GM18499 (cell line): ENCODE measurements around the gene APOD.
"Not testable (repeated sequence)": the region's sequence is repeated elsewhere in the genome, so short reads cannot be mapped to it uniquely, and the experiment has no call there.

Experiments
- ATAC-seq: cut with Tn5 transposase; IDR thresholded peaks from one replicate; pipeline ENCODE4 v1.9.1; 2021; ENCODE audit warnings: moderate number of reproducible peaks; ENCODE audit not compliant: insufficient read depth, unreplicated experiment

APOD gene

DNA sequence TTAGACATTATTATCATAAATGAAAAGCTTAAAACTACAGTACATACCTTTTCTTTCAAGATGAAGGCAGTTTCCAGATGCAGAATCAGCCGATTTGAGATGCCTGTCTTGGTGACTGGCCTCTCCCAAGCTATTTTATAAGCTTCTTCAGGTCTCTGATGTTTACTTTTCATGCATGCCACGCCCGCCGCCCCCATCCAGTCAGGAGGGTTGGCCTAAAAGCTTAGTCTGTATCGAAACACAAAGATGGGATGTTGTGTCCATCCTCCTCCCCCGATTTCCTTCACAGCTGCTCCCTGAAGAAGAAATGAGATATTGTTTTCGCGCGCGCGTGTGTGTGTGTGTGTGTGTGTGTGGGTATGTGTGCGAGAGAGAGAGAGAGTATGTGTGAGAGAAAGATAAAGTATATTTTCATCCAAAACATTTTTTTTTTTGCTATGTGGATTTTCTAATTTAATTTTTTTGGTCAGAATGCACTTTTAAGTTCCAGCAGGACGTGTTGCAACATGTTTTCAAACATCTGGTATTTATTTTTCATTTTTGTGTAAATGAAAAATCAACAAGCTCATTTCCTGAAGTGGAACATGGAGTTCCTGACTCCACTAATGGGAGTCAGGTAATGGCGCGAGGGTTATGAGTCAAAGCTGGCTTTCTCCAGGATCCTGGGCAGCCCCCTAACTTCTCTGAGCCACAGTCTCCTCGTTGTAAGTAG lies at the start of gene APOD:
Gene APOD, minus strand, starts transcription at position 110 of the 712 bp plus-strand sequence. CDS start 4,479 bp downstream, outside the sequence.
- ATAC-seq = no peak

- not testable (repeated sequence) for ATAC-seq
Observed at GRCh38 chr3:195633351-195633750, 49.6 kb upstream of the APOD start.

- ATAC-seq = not testable (repeated sequence)
Observed at GRCh38 chr3:195632501-195633185, 48.9 kb upstream of the APOD start.

DNA sequence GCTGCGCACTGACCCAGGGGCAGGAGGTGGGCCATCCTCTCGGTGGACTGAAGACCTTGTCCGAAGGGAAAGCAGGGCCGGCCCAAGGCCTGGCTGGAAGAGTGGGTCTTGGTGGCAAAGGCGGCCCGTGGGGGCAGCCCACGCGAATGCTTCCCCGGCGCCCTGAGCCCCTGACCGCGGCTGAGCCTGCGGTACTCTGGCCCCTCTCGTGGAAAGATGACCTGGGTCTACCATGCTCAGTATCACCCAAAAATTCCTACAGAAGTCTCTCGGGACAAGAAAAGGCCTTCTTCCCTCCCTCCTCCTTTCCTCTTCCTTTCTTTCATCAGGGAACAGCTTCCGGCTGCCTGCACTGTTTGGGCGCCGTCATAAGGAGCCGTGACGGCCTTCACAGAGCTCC lies 48.3 kb upstream of the APOD start:
- not testable (repeated sequence) for ATAC-seq

GRCh38 chr3:195630938-195631495 lies 47.3 kb upstream of the APOD start:
- ATAC-seq = not testable (repeated sequence)

GRCh38 chr3:195630086-195630917 lies 46.6 kb upstream of the APOD start:
- not testable (repeated sequence) for ATAC-seq

DNA sequence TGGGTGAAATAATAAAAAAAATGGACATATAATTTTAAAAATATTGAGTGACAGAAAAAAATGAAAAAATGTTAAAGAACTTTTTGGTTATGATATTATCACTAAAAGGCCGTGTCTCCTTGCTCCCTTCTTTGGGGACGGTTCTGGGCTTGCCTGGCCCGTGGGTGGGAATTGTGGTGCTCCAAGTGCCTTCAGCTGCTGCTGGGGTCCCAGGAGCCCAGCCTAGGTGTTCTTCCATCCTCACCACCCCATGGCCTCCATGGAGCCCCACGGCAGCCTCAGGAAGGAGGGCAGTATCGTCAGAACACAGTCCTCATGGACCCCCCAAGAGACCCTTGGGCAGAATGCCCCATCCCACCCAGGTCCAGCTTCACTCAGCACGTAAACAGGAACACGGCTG lies 45.9 kb upstream of the APOD start:
- ATAC-seq = not testable (repeated sequence)

DNA sequence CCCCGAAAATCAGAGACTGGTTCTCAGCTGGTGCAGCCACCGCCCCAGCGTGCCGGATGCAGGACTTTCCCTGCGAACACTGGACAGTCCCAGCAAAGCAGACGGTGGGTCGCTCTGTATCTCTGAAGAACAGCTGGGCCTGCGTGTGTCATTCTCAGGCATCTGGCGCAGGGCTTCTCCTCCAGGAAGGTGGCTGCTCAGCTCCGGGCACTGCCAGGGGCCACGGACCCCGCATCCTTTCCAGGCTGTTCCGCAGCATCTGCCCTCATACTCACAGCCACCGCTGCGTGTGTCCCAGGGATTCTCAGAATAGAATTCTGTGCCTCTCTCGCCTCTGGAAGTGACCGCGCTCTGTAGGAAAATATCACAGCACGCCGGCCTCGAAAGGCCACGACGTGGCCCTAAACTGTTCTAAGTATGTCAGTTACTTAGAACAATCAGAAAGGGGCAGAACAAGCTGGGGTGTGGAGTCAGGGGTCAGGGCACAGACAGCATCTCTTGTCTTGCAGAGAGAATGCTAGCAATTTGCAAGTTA lies 44.7 kb upstream of the APOD start:
- ATAC-seq = not testable (repeated sequence)

DNA sequence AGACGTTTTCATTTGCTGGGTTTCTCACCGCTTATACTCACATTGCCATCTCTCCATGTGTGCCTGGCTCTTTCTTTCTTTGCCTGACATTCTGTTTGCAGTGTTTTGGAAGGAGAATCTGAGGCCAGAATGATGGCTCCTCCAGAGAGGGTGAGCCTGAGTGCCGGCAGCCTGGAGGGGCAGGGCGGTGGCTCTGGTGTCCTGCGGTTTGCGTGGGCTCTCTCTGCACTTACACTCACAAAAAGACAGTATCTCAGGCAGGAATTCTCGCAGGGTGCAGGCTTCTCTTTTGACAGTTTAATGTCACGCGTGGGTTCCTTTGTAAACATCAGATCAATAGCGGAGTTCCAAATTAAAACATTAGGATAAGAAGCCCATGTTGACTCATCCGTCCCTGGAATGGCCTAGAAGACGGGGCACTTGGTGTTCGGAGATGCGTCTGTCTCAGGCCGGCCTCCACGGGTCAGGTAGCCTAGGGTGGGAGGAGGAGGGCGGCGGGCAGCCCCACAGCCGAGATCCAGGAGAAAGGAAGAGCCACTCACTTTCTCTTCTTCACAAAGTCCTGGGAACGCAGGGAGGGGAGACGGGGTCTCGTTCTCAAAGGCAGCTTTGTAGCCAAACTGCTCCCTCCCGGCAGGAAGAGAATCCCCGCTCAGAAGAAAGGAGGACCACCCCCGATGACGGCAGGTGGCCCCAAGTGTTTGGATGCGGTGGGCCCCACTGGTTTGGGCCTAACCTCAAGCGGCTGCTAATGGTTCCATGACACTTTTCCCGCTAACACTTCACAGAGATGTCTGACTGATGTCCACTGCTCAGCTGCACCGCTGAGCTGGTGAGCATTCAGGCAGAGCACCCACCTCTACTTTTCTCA lies 44.0 kb upstream of the APOD start:
- ATAC-seq = not testable (repeated sequence)

DNA sequence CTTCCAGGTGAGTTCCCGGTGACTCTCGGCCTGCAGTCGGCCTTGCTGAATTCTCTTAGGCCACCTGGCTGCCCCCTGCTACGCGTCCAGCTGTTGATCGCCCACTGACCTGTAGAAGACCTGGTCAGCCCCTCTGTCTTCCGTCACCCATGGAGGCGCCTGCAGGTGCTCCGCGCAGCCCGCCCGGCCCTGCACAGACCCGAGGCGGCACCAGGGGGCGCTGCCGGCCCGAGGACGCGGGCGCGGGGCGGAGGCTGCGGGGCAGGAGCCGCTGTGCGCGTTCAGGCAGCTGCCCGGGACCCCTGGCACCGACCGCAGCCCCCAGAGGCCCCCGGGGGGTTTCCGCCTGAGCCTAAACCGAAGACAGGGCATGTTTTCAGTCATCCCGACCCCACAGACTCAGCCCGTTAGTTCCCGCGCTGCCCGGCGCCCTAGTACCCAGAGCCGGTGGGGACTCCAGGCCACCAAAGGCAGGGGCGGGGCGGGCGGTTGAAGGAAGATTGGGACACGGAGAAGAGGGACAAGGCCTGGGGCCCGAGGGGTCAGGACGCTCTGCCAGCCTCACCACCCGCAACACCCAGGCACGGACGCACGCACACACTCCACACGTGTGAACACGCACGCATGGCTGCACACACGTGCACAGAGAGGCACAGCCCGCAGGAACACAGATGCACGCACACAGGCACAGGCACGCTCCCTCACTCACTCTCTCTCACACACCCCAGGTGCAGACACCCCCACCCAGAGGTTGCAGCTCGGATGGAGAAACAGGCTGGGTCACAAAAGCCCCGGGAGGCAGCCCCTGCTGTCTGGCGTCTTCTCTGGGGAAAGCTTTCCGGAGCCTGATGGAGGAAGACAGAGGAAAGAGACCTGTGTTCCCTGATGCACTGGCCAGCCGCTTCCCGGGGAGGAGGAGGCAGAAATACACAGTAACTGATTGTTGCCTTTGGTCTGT lies 41.1 kb upstream of the APOD start:
- ATAC-seq = not testable (repeated sequence)

DNA sequence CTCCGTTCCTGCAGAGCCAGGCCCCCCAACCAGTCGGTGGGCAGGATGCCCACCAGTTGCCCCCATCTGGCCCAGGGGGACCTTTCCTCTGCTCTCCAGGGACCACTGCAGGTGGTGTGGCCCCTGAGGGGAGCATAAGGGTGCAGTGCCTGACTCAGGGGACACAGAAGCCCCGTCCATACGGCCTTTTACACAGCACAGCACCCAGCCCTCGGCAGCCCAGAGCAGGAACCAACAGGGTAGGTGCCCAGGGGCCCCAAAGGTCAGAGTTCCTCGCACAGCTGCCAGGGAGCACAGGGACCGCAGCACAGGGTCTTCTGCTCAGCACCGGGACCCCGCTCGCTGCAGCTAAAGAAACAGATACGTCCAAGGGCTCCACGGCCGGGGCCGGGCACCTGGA lies 40.4 kb upstream of the APOD start:
- not testable (repeated sequence) for ATAC-seq

DNA sequence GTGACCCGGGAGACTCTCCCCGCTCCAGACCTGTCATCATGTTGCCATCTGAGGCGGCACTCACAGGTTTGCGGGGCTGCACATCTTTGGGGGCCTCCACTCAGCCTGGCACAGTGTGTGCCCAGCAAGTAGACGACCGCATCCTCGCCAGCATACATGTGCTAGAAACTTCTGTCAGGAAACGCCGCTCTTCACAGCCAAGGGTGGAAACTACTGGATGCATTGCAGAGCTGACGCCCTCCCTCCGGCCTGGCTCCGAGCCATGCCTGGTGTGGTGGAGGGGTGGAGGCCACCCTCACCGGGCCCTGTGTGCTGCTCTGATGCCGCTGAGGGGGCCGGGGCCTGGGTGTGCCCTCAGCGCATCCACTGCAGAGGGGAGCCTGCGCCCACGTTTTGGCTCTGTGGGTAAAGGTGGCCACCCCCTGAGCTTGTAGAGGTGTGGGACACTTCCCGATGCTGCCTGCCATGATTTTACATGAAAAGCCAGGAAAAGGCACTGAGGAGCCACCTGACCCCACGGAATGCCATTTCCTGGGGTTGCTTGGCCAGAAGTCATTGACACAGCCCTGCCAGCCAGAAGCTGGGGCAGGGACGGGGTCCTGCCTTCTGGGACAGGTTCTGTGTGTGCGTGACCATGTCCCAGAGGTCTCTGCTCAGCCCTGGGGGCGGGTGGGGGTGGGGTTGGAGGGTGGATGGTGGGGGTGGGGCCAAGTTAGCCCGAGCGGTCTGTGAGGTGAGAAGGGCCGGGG lies 39.7 kb upstream of the APOD start:
- ATAC-seq = not testable (repeated sequence)

DNA sequence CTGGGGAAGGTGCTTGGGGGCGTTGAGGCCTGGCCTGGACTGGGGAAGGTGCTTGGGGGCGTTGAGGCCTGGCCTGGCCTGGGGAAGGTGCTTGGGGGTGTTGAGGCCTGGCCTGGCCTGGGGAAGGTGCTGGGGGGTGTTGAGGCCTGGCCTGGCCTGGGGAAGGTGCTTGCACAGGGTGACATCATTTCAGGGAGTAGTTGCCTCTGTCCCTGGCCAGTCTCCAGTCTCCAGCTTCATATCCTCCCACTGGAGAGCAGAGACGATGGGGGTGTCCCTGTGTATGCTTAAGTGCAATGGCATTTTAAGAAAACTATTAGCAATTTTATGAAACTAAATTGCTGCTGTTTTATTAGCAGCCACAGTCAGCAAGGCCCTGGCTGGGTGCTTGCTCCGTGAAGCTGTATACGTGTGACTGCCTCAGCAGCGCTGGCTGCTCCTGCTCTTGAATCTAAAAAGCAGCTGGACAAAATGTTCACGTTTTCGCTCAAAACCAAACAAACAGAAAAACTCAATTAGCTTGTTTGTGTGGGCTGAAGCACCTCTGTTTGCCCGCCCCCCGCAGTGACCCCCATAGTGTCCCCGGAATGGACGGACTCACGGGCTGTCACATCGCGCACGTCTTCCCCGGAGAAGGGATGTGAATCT lies 38.9 kb upstream of the APOD start:
- not testable (repeated sequence) for ATAC-seq

- ATAC-seq = not testable (repeated sequence)
Observed at GRCh38 chr3:195622012-195622411, 38.3 kb upstream of the APOD start.

DNA sequence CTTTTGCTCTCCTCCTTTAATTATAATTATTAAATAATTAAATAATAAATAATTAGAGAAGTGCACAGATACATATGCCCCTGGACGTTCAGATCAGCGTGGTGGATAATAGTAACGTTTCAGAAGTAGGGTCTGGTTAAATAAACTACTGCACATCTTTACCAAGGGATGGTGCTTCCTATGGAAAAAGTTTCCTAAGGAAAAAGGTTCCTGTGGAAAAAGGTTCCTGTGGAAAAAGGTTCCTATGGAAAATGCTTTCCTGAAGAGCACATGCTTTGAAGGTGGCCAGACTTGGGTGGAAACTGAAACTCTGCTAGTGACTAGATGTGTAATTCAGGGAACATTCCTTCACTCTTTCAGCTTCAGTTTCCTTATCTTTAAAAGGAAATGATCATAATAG lies 37.4 kb upstream of the APOD start:
- ATAC-seq = not testable (repeated sequence)

DNA sequence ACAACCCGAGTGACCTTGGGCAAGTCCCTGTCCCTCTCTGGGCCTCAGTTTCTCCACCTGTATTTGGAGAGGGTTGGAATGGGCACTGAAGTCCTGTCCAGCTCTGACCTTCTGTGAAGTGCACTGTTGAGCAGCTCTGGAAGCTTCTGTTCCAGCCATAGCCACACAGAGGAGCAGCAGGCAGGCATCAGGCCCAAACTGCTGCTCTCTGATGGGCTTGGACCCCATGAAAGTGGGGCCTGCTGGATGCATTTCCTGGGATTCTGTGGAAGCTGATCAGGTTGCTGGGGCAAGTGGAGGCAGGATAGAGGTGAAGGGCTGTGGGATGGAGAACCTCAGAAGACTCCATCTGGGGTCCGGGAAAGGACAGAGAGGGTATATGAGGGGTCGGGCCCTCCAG lies 36.7 kb upstream of the APOD start:
- ATAC-seq = not testable (repeated sequence)
